GM18526 (cell line): ENCODE data around the gene QSOX1.

ENCODE experiments used
- POLR2A ChIP-seq: IDR thresholded peaks from 3 replicates; pipeline ENCODE4 v1.6.1; 2011; ENCODE audit not compliant: insufficient read length; ENCODE audit errors: extremely low read depth

QSOX1 gene

GRCh38 chr1:180237869-180238476 is 83.3 kb downstream of the QSOX1 start:
- no peak for TF ChIP-seq POLR2A

DNA sequence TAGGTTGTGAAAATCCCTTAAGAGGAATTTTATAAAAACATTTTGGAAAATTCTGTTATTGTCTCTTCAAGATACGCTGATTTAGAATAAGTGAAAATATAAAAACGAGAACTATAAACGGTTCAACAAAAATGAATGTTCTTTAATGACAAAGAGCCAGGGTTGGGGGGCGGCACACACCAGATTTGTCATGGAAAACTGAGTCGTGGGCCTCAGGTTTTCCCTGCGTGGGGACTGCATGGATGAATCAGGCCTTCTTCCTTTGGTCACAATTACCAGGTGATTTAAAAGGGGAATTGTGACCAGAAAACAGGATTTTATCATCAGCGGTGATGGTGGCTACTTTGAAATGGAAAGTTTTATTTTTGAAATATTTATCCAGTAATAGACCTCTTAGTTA is 84.0 kb downstream of the QSOX1 start:
- no peak for TF ChIP-seq POLR2A

GRCh38 chr1:180239145-180240096 is 84.8 kb downstream of the QSOX1 start:
- no peak for TF ChIP-seq POLR2A

GRCh38 chr1:180241716-180242544 is 87.3 kb downstream of the QSOX1 start:
- no peak for TF ChIP-seq POLR2A

- TF ChIP-seq POLR2A = no peak
Measured at GRCh38 chr1:180243517-180244221, 89.0 kb downstream of the QSOX1 start.

DNA sequence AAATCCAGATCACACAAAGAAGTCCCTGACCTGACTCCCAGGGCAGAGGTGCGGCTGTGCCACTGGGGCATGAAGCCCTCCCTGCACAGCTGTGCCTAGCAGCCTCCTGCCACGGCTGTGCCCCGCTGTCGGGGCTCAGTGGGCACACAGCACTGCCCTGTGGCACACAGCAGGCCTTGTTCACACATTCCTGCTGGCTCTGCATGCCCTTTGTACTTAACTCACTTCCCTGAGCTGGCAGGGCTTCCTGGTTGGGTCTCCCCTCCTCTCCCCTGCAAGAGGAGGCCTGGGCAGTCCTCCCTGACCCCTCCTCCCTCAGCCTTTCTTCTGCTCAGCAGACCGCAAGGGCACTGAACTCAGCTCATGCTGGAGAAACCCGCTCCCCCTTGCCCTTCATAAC is 90.2 kb downstream of the QSOX1 start:
- TF ChIP-seq POLR2A = no peak

DNA sequence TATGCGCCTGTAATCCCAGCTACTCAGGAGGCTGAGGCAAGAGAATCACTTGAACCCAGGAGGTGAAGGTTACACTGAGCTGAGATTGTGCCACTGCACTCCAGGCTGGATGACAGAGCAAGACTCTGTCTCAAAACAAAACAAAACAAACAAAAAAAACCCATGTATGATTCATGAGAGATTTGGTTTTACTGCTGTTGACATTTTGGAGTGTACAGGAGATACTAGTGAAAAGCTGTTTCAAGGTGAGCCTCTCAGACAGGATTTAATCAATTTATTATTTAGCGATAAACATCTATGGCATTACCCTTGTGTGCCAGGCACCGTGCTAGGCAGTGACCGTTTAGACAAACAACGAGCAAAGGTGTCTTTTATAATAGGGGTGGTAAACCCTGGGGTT is 91.9 kb downstream of the QSOX1 start:
- TF ChIP-seq POLR2A = no peak

GRCh38 chr1:180247061-180247460 is 92.4 kb downstream of the QSOX1 start:
- no peak for TF ChIP-seq POLR2A

DNA sequence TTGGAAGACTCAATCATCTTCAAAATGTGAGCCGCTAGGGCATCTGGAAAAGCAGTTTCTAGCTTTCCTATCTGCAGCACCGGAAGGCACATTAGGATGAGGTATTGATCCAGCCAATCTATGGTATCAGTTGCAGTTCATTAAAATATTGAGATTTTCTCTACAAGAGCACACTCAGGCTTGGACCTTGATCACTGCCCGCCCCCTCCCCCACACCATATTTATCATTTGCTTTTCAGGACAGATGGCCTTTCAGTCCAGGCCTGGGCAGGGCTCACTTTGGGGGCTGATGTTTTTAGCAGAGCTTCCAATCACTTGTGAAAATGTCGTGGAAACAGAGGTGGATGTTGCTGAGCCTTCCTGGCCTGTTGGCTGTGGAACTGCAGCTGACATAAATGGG is 92.9 kb downstream of the QSOX1 start:
- no peak for TF ChIP-seq POLR2A

- no peak for TF ChIP-seq POLR2A
Measured at GRCh38 chr1:180248176-180248575, 93.5 kb downstream of the QSOX1 start.

- no peak for TF ChIP-seq POLR2A
Measured at GRCh38 chr1:180248731-180249681, 94.3 kb downstream of the QSOX1 start.

DNA sequence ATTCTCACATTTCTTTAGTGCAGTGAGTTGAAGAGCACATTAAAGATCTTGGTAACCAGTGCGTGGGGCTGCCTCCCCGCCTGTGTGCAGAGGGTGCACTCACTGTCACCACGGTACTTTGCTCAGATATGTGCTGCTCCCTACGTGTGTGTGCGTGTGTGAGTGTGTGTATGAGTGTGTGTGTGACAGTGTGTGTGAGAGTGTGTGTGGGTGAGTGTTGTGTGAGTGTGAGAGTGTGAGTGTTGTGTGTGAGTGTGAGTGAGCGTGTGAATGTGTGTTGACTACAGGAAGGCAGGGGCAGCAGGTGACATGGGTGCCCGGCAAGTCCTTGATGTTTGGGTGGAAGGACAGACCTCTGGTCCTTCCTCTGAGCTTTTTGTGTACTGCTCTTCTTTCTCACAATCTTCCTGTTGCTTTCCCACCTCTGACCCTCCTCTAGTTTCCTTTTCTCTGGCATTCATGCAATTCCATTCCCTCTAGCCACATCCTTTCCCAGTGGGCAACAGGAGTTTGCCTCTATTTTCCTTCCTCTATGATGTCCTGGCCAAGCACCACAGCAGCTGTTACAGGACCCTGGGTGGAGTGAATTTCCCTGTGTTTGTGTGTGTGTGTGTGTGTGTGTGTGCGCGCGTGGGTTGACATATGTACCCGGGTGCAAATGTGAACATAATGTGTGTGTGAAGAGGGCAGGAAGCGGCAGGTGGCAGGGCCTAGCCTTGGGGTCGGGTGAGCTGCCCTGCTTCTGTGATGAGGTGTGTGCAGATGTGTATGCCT is 95.2 kb downstream of the QSOX1 start:
- no peak for TF ChIP-seq POLR2A

GRCh38 chr1:180250499-180250770 is 95.8 kb downstream of the QSOX1 start:
- no peak for TF ChIP-seq POLR2A
